ENCODE data around the gene PRM3. TPM values are rescaled to one million over a fixed set of nuclear protein-coding genes. Genes with fewer than 3 reads are reported as not detected.
A peak's percentile ranks its signal among the peaks of the same experiment; 100 is the strongest.

PRM3 gene
- polyA plus RNA-seq, 3 donors = not detected

GRCh38 chr16:11285842-11286241, 12.4 kb upstream of the PRM3 start:
- no peak for DNase-seq (ENCODE audit: low read depth in 3 of 3, low spot score in 2 of 3)

- DNase-seq (ENCODE audit: low read depth in 3 of 3, low spot score in 2 of 3) = no peak
Measured at GRCh38 chr16:11283820-11284248, 10.4 kb upstream of the PRM3 start.

- no peak for DNase-seq (ENCODE audit: low read depth in 3 of 3, low spot score in 2 of 3)
Measured at GRCh38 chr16:11280616-11281522, 7.4 kb upstream of the PRM3 start, which contains the start of gene PRM1. Gene PRM1, minus strand, starts transcription at chr16:11281330. Its CDS starts 92 bp downstream, at chr16:11281238.

DNA sequence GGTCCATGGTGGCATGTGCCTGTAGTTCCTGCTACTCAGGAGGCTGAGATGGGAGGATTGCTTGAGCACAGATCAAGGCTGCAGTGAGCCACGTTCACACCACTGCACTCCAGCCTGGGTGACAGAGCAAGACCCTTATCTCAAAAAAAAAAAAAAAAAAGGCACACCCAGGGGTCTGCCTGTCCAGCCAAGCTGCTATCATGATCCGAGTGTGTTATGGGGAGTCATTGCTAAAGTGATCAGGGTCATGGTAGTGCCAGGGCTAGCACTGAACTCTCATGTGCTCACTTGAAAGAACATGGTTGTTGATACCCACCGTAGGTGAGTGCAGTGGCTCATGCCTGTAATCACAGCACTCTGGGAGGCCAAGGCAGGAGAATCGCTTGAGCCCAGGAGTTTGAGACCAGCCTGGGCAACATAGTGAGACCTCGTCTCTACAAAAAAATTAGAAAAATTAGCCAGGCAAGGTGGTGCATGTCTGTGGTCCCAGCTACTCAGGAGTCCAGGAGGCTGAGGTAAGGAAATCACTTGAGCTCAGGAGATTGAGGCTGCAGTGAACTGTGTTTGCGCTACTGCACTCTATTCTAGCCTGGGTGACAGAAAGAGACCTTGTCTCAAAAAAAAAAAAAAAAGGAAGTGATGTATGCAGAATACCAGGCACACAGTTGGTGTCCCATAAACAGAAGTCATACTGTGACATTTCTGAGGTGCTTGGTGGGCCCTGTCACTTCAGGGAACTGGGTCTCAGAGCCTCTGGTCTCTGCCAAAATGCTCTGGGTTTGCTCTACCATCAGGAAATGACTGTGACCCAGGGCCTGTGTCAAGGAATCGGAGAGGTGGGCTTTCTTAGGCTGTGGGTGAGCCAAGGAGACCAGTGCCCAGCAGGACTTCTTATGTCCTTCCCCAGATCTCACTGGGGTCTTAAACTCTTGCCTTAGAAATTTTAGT, 5.5 kb upstream of the PRM3 start:
- DNase-seq (ENCODE audit: low read depth in 3 of 3, low spot score in 2 of 3) = no peak

DNA sequence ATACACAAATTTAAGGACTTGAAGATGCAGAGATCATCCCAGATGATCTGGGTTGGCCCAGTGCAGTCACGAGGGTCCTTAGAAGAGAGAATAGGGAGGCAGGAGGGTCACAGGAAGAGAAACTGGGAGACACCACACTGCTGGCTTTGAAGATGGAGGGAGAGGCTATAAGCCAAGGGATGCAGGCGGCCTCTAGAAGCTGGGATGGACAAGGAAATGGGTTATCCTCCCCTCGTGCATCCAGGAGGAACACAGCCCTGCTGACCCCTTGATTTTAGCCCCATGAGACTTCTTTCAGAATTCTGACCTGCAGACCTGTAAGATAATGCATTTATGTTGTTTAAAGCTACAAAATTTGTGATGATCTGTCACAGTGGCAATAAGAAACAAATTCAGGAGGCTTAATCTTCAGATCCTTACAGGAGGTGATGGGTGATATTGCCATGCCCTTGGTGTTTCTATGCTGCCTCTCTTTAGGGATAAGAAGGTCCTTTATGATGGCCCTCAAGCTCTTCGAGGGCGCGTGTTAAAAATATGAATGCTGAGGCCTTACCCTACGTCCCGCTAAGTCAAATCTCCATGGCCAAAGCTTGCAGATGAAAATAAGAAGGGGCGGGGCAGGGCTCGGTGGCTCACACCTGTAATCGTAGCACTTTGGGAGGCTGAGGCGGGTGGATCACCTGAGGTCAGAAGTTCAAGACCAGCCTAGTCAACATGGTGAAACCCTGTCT, 4.3 kb upstream of the PRM3 start:
- DNase-seq (ENCODE audit: low read depth in 3 of 3, low spot score in 2 of 3) = no peak

DNA sequence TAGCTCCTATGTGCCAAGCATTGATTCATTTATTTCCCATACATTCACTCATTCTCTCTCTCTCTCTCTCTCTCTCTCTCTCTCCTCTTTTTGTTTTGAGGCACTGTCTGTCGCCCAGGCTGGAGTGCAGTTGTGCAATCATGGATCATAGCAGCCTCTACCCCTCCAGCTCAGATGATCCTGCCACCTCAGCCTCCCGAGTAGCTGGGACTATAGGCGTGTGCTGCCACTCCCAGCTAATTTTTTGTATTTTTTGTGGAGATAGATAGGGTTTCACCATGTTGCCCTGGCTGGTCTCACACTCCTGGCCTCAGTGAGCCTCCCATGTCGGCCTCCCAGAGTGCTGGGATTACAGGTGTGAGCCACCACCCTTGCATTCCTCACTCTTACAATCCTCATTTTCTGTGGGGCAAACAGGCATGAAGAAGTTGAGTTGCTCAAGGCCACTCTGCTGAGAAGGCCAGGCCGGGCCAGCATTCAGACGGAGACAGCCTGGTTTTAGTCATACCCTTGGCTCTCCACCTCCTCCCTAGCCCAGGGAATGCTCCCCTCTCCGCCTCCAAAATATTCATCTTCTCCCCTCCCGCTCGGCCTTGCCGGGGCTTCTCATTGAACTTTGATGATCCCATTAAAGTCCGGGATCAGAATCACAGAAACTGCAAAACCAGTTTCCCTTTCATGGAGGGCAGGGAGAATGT, 3.6 kb upstream of the PRM3 start:
- DNase-seq (ENCODE audit: low read depth in 3 of 3, low spot score in 2 of 3) = no peak

- DNase-seq (ENCODE audit: low read depth in 3 of 3, low spot score in 2 of 3) = no peak
Measured at GRCh38 chr16:11276143-11276895, 2.9 kb upstream of the PRM3 start, which contains the start of gene PRM2. Gene PRM2, minus strand, starts transcription at chr16:11276480. Its CDS starts 110 bp downstream, at chr16:11276370.

- DNase-seq (ENCODE audit: low read depth in 3 of 3, low spot score in 2 of 3) = no peak
Measured at GRCh38 chr16:11274964-11275363, 1.5 kb upstream of the PRM3 start.

GRCh38 chr16:11273721-11274324, 394 bp upstream of the PRM3 start:
- peak in 2 of 3 donors; percentile 67 to 74 for DNase-seq (ENCODE audit: low read depth in 3 of 3, low spot score in 2 of 3)

DNA sequence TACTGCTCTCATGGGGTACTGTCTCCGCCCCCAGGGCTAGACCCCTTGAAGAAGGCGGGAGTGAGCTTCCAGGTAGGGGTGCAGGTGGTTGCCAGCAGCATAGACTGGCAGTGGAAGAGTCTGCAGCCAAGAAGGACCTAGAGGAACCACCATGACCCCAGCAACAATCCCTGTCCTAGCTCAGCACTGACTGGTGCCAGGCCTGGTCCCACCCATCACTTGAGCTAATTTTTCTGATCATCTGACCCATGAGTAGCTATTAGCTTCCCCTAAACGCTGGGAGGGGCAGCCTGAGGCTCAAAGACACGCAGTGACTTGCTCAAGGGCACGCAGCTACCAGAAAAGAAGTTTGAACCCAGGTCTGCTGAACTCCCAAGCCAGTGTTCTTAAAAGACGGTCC, 945 bp downstream of the PRM3 start:
- DNase-seq (ENCODE audit: low read depth in 3 of 3, low spot score in 2 of 3) = no peak

GRCh38 chr16:11271610-11272009, 1.8 kb downstream of the PRM3 start:
- no peak for DNase-seq (ENCODE audit: low read depth in 3 of 3, low spot score in 2 of 3)

GRCh38 chr16:11270602-11271162, 2.7 kb downstream of the PRM3 start:
- DNase-seq (ENCODE audit: low read depth in 3 of 3, low spot score in 2 of 3) = no peak

GRCh38 chr16:11268921-11269375, 4.5 kb downstream of the PRM3 start, which contains the start of gene TNP2:
Gene TNP2, minus strand, starts transcription at chr16:11269325. Its CDS starts 63 bp downstream, at chr16:11269262.
- no peak for DNase-seq (ENCODE audit: low read depth in 3 of 3, low spot score in 2 of 3)

GRCh38 chr16:11265124-11265523, 8.3 kb downstream of the PRM3 start:
- no peak for DNase-seq (ENCODE audit: low read depth in 3 of 3, low spot score in 2 of 3)

DNA sequence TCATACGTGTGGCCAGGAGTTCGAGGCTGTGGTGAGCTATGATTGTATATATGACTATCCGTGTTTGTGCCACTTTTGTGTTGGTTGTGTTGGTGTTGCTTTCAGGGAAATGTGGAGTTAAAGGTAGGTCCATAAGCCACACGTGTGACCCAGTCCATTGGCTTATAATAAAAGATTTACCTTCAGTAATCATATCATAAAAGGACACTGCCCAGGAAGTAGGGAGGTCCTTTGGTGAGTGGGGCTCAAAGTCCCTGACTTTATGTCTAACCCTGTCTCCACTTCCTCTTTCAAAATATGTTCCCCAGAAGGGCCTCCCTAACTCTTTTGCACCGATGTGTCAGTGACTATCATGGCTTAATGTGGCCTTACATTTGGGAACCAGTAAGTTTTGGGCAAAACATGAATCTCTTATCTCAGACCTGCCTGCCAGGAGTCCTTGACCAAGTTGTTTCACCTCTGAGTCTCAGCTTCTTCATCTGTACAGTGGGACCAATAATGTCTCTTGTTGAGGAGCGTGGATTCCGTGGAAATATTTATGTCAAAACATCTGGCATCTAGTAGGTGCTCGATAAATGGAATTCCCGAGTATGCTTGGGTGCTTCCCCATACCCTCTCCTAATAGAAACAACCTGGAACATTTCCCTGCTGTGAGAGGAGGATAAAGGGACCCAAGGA, 9.1 kb downstream of the PRM3 start:
- no peak for DNase-seq (ENCODE audit: low read depth in 3 of 3, low spot score in 2 of 3)

DNA sequence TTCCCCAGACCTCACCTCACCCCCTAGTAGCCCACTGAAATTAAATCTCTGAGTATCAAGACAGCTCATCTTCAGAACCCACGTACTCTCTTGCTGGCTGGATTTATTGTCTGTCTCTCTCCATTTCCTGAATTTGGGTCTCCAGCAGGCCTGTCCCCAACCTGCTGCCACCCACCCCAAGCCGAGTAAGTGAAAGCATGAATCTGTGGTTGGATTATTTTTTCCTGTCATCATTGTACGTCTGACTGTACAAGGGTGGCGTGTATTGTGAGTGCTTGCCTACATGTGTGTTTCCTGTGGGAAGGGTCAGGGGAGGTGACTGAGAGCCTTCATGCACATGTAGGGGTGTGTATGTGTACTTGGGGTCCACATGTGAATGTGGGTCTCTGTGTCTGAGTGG, 9.7 kb downstream of the PRM3 start:
- no peak for DNase-seq (ENCODE audit: low read depth in 3 of 3, low spot score in 2 of 3)

- no peak for DNase-seq (ENCODE audit: low read depth in 3 of 3, low spot score in 2 of 3)
Measured at GRCh38 chr16:11262915-11263314, 10.5 kb downstream of the PRM3 start.

- DNase-seq (ENCODE audit: low read depth in 3 of 3, low spot score in 2 of 3) = no peak
Measured at GRCh38 chr16:11260596-11260966, 12.8 kb downstream of the PRM3 start.

All from right renal cortex interstitium (tissue), 3 donors.